ENCODE data around the gene S100A2.

Gene S100A2

GRCh38 chr1:153543736-153544135, 21.9 kb downstream of the S100A2 start:
- DNase-seq, result no peak

GRCh38 chr1:153542956-153543711, 22.5 kb downstream of the S100A2 start:
- no peak for DNase-seq

GRCh38 chr1:153541641-153542590, 23.7 kb downstream of the S100A2 start:
- DNase-seq, result no peak

DNA sequence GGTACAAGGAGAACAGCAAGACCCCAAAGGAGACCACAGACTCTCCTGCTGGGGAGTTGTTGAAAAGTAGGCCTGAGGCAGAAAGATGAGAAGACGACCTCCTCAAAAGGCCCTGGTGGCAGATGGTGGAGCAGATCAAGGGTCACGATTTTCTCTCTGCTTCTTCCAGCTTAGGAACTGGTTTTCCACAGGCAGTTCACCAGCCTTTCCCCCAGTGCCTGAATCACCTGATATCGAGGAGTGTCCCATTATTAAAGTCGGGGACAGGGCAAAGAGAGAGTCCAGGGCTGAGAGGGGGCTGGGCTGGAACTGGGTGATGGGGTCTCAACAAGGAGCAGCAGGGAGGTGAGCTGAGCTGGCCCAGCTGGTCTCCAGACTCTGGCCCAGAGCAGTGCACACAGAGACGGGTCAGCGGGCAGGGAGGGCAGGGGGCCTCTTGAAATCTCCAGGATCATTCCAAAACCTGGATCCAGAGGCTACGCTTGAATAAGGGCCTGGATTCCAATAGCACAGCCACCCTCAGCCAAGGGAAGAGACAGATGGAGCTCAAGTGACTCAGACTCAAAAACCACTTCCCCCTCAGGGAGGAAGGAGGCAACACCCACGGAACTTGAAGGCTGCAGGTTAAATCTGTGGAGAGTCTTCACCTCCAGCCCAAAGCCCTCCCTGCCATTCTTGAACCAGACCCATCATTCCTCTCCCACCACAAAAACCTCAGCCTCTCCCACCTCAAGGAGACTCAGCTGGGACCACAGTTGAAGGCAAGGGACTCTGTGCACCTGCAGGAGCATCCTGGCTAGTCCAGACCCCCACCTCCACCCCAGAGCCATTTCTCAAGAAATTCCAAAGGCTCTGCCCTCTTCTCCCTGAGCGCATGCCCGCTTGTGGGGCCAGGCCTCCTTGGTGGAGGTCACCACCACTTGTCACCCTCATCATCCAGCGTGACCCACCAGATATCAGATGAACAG, 25.0 kb downstream of the S100A2 start, which contains the start of gene S100A5:
TSS of gene S100A5 (minus strand) at position 541 of the 968 bp plus-strand sequence. CDS start 743 bp downstream, outside the sequence.
- peak; percentile 42 for DNase-seq

DNA sequence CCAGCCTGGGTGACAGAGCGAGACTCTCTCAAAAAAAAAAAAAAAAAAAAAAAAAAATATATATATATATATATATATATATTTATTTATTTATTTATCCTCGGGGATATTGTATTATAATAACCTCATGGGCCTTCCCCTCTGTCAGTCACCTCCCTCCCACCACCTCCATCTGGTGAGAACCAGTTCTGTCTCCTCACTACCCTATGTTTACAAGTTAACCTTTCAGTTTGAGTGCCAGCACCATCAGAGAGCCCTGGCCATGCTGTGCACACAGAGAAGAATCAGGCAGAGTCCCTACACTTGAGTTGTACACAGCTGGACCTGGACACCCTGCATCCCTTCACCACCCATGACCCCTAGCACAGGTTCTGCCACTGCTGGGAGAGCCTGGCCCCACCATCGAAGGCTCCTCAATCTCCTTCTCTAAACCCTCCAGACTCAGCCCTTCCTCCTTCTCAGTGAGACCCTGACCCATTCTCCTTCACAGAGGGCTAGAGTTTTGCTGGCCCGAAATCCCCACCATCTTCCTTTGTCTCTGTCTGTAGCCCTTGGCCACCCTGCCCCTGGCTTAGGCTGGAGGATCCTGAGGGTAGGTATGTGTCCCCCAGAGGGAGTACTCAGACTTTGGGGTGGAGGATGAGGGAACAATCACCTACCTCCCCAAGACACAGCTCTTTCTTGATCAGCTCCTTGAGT, 26.1 kb downstream of the S100A2 start:
- DNase-seq, result no peak

DNA sequence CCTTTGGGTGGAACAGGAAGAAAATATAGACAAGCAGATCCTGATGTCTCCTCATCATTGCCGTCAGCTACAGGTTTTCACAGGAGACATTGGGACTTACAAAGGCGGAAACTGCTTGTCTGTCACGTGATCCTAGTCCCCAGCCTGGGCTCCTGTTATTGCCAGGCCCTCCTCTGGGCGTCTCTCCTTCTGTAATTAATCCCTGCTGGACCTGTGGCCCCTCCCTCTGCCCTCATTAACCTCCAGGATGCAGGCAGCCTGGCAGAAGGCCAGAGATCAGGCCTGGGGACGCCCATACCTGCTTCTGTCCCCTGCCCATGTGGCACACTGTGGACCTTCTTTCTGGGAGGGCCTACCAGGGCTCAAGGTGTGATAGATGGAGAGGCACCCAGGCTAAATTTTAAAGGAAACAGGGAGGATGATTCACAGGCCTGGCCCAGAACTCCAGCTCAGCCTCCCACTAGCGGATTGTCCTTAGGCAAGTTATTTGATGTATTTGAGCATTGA, 27.3 kb downstream of the S100A2 start:
- no peak for DNase-seq

DNA sequence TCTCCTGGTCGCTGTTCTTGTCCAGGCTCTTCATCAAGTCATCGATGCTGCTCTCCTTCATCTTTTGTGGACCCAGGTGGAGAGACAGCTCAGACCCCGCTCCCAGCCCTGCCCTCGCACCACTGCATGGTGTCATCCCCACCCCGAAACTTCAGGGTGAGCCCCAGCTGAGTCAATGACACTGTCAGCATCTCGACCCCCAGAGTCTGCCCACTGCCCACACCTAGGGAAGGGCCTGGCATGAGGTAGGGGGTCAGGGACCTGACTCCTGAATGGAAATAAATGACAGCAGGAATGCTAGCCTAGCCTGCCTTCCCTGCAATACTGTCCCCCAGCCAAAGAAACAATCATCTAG, 28.3 kb downstream of the S100A2 start:
- no peak for DNase-seq

DNA sequence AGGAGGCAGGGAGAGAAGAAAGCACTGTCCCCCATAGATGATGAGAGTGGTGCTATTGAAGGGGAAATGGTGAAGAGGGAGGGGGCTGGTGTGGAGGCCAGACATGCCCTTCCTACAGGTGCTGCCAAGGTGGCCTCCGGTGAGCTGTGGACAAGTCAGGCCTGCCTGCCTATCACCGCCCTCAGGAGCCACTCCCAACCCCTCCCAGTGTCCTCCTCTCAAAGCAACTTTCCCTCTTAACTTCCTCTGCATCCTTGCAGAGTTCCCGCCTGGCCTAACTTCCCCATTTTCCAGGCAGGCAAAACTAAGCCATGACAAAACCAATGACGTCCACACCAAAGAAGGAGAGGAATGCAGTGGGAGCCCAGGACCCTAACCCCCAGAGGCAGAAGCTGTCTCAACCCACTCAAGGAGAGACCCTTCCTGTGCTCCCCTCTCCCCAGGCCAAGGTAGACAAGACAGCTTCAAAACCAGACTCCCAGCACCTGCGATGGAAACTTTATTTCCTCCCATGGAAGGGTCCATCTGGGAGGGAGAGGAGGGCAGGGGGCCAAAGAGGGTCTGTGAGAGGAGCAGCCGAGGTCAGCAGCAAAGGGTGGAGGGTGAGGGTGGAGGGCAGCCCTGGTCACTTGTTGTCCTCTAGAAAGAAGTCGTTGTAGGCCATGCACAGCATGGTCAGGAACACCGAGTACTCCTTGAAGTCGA, 28.8 kb downstream of the S100A2 start:
- DNase-seq, result no peak

- DNase-seq, result peak; percentile 68
Measured at GRCh38 chr1:153536012-153536670, 29.5 kb downstream of the S100A2 start.

GRCh38 chr1:153535242-153536011, 30.2 kb downstream of the S100A2 start, which contains the start of gene S100A6:
TSS of gene S100A6 (minus strand) at chr1:153535991. CDS start at chr1:153535339, 652 bp downstream.
- no peak for DNase-seq

DNA sequence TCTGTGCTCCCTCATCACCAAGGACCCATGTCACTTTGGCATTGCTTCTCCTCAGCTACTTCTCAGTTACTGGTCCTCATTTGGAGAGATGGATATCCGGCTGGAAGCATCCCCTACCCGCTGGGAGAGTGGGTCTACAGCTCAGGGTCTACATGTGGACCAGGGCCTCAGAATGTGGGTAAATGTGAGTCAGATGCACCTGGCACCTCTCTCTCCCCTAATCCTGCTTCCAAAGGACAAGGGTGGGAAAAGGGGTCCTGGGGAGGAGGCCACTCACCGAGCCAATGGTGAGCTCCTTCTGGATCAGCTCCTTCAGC, 30.8 kb downstream of the S100A2 start:
- DNase-seq, result no peak

DNA sequence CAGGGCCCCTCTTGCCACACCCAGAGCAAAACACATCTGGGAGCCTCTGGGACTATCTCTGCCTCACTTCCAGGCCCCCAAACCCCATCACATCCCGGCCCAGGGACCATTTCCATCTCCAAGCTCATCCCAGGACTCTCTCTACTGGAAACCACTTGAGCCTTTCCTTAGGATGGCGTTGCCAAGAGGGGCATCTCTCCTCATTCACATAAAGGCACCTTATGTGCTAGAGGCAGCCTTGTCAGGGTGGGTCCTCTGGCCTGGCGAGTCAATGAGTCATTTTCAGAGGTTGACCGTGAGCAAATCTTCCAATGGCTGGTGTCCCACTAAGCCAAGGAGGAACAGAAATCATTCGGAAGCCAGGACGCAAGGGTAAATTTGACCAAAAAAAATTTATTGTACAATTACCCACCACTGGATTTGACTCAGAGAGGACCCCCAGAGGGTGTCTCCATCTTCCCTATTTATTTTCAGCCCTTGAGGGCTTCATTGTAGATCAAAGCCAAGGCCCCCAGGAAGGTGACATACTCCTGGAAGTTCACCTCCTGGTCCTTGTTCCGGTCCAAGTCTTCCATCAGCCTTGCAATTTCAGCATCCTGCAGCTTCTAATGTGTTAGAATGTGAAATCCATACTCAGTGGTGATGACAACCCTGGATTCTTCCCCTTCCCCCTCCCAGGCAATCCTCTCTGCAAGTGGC, 31.3 kb downstream of the S100A2 start:
- DNase-seq, result no peak

- no peak for DNase-seq
Measured at GRCh38 chr1:153533689-153534201, 31.9 kb downstream of the S100A2 start.

DNA sequence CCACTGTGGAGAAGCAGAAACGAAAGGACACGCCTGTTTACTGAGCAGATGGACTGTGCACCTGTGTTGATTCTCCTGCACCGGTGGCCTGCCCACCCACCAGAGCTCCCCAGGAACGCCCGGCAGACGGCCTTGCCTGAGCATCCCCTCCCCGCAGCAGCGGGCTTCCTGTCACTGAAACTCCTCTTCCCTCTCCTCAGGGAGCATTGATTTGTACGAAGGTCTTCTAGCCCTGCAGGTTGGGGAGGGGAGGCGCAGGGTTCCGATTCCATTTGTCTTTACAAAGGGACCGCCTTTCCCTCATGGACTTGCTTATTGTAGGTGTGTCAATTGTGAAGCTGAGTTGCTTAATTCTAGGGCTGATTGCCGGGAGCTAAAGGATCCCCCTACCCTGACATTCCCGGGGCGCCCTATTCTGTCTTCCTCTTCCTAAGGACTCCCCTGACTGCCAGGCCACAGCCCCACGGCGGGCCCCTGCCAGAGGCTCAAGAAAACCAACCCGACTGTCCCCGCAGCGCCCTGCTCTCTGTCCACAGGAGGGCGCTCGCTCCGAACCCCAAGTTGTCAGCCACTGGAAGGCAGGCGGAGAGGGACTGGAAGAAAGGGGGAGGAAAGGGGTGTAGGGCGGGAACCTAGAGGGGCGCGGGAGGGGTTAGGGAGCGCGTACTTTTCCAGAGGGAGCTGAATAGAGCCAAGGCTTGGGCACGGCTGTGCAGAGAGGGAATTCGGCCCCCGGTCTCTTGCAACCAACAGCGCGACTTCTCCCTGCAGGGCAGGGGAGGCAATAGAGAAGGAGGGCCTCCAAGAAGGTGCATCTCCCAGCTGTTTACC, 32.7 kb downstream of the S100A2 start:
- DNase-seq, result peak; percentile 73

GRCh38 chr1:153532181-153532580, 33.5 kb downstream of the S100A2 start:
- DNase-seq, result no peak

DNA sequence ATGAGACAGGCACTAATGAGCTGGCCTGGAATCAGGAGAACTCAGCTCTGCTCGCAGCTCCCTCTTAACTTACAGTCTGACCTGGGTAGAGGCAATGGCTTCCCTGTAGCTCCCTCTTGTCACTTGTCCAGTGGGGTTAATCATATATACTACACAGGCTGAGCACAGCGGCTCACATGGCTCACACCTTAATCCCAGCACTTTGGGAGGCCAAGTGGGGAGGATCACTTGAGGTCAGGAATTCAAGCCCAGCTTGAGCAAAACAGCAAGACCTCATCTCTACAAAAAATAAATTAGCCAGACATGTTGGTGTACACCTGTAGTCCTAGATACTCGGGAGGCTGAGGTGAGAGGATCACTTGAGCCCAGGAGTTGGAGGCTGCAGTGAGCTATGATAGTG, 34.0 kb downstream of the S100A2 start:
- DNase-seq, result no peak

GRCh38 chr1:153527683-153528040, 38.0 kb downstream of the S100A2 start:
- no peak for DNase-seq
